Body of pancreas (tissue), 4 donors: ENCODE measurements around the gene ELL.

Source experiments
- POLR2A ChIP-seq, 3 donors: fragments of 450-650 bp; IDR thresholded peaks; one replicate each; pipeline ENCODE4 v1.6.1; 2016; ENCODE audit warnings: antibody characterized with exemption in 3 of 3, mild to moderate bottlenecking in 2 of 3
- TF ChIP-seq, protein P1 (sequence below), 7 experiments: fragments of 450-650 bp in 4 of 7; fragments of 200-600 bp in 3 of 7; sonication (generic) in 3 of 7; IDR thresholded peaks; one replicate each; pipeline ENCODE4 v1.5.1; 2016 to 2019; ENCODE audit warnings: antibody characterized with exemption in 7 of 7

DNA sequence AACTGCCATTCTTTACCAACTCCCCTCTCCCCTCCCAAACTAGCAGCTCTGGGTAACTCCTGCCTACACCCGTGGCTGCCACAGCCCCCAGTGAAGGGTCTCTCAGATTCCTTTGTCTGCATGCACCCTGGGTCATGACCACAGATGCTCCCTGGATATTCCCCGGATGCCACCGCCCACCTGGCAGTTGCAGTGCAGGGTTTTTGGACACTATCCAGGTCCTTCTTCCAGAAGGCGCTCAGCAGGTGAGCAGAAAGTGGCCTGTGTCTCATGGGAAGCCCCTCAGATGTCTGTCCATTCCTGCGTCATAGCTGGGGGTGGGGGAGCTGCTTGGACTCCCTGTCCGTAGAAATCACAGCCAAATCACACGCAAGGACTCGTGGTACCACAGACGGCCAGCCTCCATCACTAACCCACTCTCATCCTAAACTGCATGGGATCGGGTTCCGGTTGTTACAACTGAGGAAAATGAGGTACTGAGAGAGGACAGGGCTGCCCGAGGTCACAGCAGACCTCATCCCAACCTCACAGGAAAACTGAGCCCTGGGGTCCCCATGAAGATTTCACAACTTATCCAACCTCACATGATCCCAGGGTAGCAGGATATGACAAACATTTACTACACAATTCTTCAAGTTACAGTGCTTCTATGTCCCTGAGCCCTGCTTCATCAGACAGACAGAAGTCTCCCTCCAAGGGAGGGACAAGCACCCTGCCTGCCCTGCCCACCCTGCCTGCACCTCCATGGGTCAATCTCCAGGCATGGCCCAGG lies 38.6 kb downstream of the ELL start:
- TF ChIP-seq, protein P1, sequence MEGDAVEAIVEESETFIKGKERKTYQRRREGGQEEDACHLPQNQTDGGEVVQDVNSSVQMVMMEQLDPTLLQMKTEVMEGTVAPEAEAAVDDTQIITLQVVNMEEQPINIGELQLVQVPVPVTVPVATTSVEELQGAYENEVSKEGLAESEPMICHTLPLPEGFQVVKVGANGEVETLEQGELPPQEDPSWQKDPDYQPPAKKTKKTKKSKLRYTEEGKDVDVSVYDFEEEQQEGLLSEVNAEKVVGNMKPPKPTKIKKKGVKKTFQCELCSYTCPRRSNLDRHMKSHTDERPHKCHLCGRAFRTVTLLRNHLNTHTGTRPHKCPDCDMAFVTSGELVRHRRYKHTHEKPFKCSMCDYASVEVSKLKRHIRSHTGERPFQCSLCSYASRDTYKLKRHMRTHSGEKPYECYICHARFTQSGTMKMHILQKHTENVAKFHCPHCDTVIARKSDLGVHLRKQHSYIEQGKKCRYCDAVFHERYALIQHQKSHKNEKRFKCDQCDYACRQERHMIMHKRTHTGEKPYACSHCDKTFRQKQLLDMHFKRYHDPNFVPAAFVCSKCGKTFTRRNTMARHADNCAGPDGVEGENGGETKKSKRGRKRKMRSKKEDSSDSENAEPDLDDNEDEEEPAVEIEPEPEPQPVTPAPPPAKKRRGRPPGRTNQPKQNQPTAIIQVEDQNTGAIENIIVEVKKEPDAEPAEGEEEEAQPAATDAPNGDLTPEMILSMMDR (IDR thresholded peaks at IDR 0.05), result no peak
- no peak for TF ChIP-seq POLR2A (IDR thresholded peaks at IDR 0.05)
